GM23338 (cell line): ENCODE results near the gene DACT2. TPM values are rescaled to one million over a fixed set of nuclear protein-coding genes. Genes with fewer than 3 reads are reported as not detected.

Experiments used
- ATAC-seq: fragments of 200-7000 bp; cut with Tn5 transposase; 3 replicates; pipeline ENCODE4 v1.9.1; 2020
- DNase-seq: peaks from one replicate; pipeline ENCODE4 v3.0.0-alpha.2; 2015; ENCODE audit warnings: low spot score
- H2AFZ ChIP-seq: fragments of 200-600 bp; sonication (generic); 2 replicates; pipeline ENCODE4 v1.8.0; 2016; ENCODE audit warnings: antibody characterized with exemption, mild to moderate bottlenecking, moderate library complexity
- H3F3A ChIP-seq: fragments of 200-600 bp; sonication (generic); replicated peaks from 2 replicates; pipeline ENCODE4 v1.8.0; 2017; ENCODE audit warnings: antibody characterized with exemption, mixed run types, low read depth
- H3K27ac ChIP-seq: fragments of 200-600 bp; sonication (generic); 2 replicates; pipeline ENCODE4 v1.6.1; 2016; ENCODE audit warnings: low read depth
- H3K27me3 ChIP-seq: fragments of 200-600 bp; sonication (generic); 2 replicates; pipeline ENCODE4 v1.8.0; 2016; ENCODE audit warnings: mild to moderate bottlenecking, mixed run types, moderate library complexity; ENCODE audit not compliant: insufficient read depth
- H3K36me3 ChIP-seq: fragments of 200-600 bp; sonication (generic); 2 replicates; pipeline ENCODE4 v1.8.0; 2016; ENCODE audit warnings: mild to moderate bottlenecking; ENCODE audit not compliant: insufficient read depth
- H3K4me1 ChIP-seq: fragments of 200-600 bp; sonication (generic); 2 replicates; pipeline ENCODE4 v1.8.0; 2016; ENCODE audit warnings: mild to moderate bottlenecking, moderate library complexity; ENCODE audit not compliant: insufficient read depth
- H3K4me2 ChIP-seq: fragments of 200-600 bp; sonication (generic); 2 replicates; pipeline ENCODE4 v1.7.1; 2017; ENCODE audit warnings: mixed run types
- H3K4me3 ChIP-seq: fragments of 200-600 bp; sonication (generic); 2 replicates; pipeline ENCODE4 v1.6.1; 2016; ENCODE audit warnings: mixed run types
- H3K79me2 ChIP-seq: fragments of 200-600 bp; sonication (generic); replicated peaks from 2 replicates; pipeline ENCODE4 v1.8.0; 2017; ENCODE audit warnings: mild to moderate bottlenecking; ENCODE audit not compliant: insufficient read depth
- H3K9me2 ChIP-seq: fragments of 200-600 bp; sonication (generic); 2 replicates; pipeline ENCODE4 v1.8.0; 2017; ENCODE audit not compliant: insufficient read depth
- H4K20me1 ChIP-seq: fragments of 200-600 bp; sonication (generic); replicated peaks from 2 replicates; pipeline ENCODE4 v1.8.0; 2017; ENCODE audit warnings: mild to moderate bottlenecking; ENCODE audit not compliant: insufficient read depth
- H3K27ac Mint-ChIP-seq: 2 replicates; pipeline ENCODE4 v1.8.0; 2020; ENCODE audit warnings: inconsistent platforms, mild to moderate bottlenecking, moderate library complexity, mixed read lengths
- H3K27me3 Mint-ChIP-seq: 3 replicates; pipeline ENCODE4 v1.8.0; 2022; ENCODE audit warnings: low read depth, mild to moderate bottlenecking, moderate library complexity, mixed read lengths, inconsistent platforms; ENCODE audit not compliant: insufficient read depth, poor library complexity
- H3K36me3 Mint-ChIP-seq: 3 replicates; pipeline ENCODE4 v1.8.0; 2021; ENCODE audit warnings: low read depth, mild to moderate bottlenecking, inconsistent platforms, moderate library complexity, mixed read lengths
- H3K4me1 Mint-ChIP-seq: 3 replicates; pipeline ENCODE4 v1.8.0; 2020; ENCODE audit warnings: mild to moderate bottlenecking, inconsistent platforms, mixed read lengths
- H3K4me3 Mint-ChIP-seq: 3 replicates; pipeline ENCODE4 v1.8.0; 2021; ENCODE audit warnings: moderate library complexity, mild to moderate bottlenecking, inconsistent platforms, mixed read lengths
- H3K9me3 Mint-ChIP-seq: 3 replicates; pipeline ENCODE4 v1.8.0; 2020; ENCODE audit warnings: moderate library complexity, mild to moderate bottlenecking, inconsistent platforms, mixed read lengths
- CREB1 ChIP-seq: fragments of 250-450 bp; sonication (Bioruptor Pico); IDR thresholded peaks from 2 replicates; pipeline ENCODE4 v1.5.0; 2020; ENCODE audit warnings: low read depth, mild to moderate bottlenecking, moderate library complexity
- CTCF ChIP-seq, 2 experiments: fragments of 200-600 bp in 1 of 2; sonication (generic) in 1 of 2; conservative IDR thresholded peaks; 2 replicates each; pipeline versions ENCODE4 v1.5.1 to v1.6.1; 2016 to 2017; ENCODE audit warnings: antibody characterized with exemption in 2 of 2, low read depth in 2 of 2, mild to moderate bottlenecking in 2 of 2, moderate library complexity in 1 of 2
- EZH2 ChIP-seq: fragments of 200-600 bp; sonication (generic); IDR thresholded peaks from one replicate; pipeline ENCODE4 v1.8.0; 2017; ENCODE audit warnings: antibody characterized with exemption, mild to moderate bottlenecking, low read depth; ENCODE audit not compliant: unreplicated experiment
- EZH2phosphoT487 ChIP-seq: fragments of 200-600 bp; sonication (generic); IDR thresholded peaks from one replicate; pipeline ENCODE4 v1.8.1; 2018; ENCODE audit warnings: antibody characterized with exemption; ENCODE audit not compliant: unreplicated experiment
- JUNB ChIP-seq: IDR thresholded peaks from one replicate; pipeline ENCODE4 v1.6.1; 2016; ENCODE audit warnings: antibody characterized with exemption; ENCODE audit not compliant: unreplicated experiment
- STAT1 ChIP-seq: IDR thresholded peaks from one replicate; pipeline ENCODE4 v1.6.1; 2016; ENCODE audit warnings: antibody characterized with exemption; ENCODE audit not compliant: unreplicated experiment
- ZNF331 ChIP-seq: fragments of 250-450 bp; sonication (Bioruptor Pico); IDR thresholded peaks from 2 replicates; pipeline ENCODE4 v1.5.0; 2020; ENCODE audit warnings: low read depth, mild to moderate bottlenecking, moderate library complexity
- polyA plus RNA-seq: library from polyadenylated mRNA; unstranded; fragments of >200 nt; fragmentation: Nextera tagmentation; extraction: Ambion mirVana; gene quantifications from 2 replicates; pipeline ENCODE4 v1.2.1, GENCODE V29; 2016
- total RNA-seq: library from RNA; depleted of rRNA; stranded (reverse); fragments of >200 nt; shearing (Covaris generic); gene quantifications from 2 replicates; pipeline ENCODE4 v1.2.3, GENCODE V29; 2014
- TF ChIP-seq, protein P1 (sequence below): IDR thresholded peaks from 2 replicates; pipeline ENCODE4 v1.6.1; 2016; ENCODE audit warnings: antibody characterized with exemption
- TF ChIP-seq, protein P2 (sequence below): IDR thresholded peaks from one replicate; pipeline ENCODE4 v1.6.1; 2018; ENCODE audit warnings: antibody characterized with exemption; ENCODE audit not compliant: unreplicated experiment
- TF ChIP-seq, protein P3 (sequence below): fragments of 250-450 bp; sonication (Bioruptor Pico); IDR thresholded peaks from 2 replicates; pipeline ENCODE4 v1.5.0; 2020; ENCODE audit warnings: mild to moderate bottlenecking, moderate library complexity

DACT2 gene
- total and polyA plus RNA-seq, 2 experiments from 2014 or later = 1.8 to 10.6 TPM

- TF ChIP-seq, protein P1, sequence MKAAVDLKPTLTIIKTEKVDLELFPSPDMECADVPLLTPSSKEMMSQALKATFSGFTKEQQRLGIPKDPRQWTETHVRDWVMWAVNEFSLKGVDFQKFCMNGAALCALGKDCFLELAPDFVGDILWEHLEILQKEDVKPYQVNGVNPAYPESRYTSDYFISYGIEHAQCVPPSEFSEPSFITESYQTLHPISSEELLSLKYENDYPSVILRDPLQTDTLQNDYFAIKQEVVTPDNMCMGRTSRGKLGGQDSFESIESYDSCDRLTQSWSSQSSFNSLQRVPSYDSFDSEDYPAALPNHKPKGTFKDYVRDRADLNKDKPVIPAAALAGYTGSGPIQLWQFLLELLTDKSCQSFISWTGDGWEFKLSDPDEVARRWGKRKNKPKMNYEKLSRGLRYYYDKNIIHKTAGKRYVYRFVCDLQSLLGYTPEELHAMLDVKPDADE = no peak
- TF ChIP-seq EZH2phosphoT487 = no peak
- no peak for TF ChIP-seq ZNF331 (CRISPR knock-in tag)
- no peak for TF ChIP-seq EZH2
- TF ChIP-seq CREB1 (CRISPR knock-in tag) = no peak
- no peak for TF ChIP-seq CTCF (conservative IDR thresholded peaks at IDR 0.05; ENCODE audit: low read depth in 2 of 2)
Observed at GRCh38 chr6:168258795-168259194, 60.8 kb downstream of the DACT2 start (continued).

DNA sequence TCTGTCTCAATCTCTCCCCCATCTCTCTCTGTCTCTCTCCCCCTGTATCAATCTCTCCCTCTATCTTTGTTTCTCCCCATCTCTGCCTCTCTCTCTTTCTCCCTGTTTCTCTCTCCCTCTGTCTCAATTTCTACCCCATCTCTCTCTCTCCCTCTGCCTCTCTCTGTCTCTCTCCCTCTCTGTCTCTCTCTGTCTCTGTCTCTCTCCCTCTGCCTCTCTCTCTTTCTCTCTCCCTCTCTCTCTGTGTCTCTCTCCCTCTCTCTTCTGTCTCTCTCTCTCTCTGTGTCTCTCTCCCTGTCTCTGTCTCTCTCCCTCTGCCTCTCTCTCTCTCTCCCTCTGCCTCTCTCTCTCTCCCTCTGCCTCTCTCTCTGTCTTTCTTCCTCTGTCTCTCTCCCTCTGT lies 62.6 kb downstream of the DACT2 start:
- no peaks in the 10 kb centered on the region for H3F3A ChIP-seq
- Mint-ChIP-seq H3K36me3 (no peaks in the 10 kb centered on the region), H3K27me3 (peaks cover 8% of the 10 kb centered on the region), H3K27ac (no peak overlapping the region), H3K9me3 (peaks cover 19% of the 10 kb centered on the region), H3K4me3 (no peak overlapping the region), H3K4me1 (peaks cover 2% of the 10 kb centered on the region; the same call in 1 of the 3 replicates)
- H3K27ac ChIP-seq = no peak overlapping the region
- no peaks in the 10 kb centered on the region for H3K36me3 ChIP-seq
- H4K20me1 ChIP-seq = no peaks in the 10 kb centered on the region
- no peak overlapping the region for H3K4me3 ChIP-seq
- H3K4me2 ChIP-seq = no peak overlapping the region
- DNase-seq (no peak), ATAC-seq (no peak)
- H3K9me2 ChIP-seq = 0 out of 2 replicates have a peak, but pooled peaks cover 4% of the 10 kb centered on the region
- H3K27me3 ChIP-seq = no peaks in the 10 kb centered on the region
- H3K79me2 ChIP-seq = no peaks in the 10 kb centered on the region
- no peaks in the 10 kb centered on the region for H3K4me1 ChIP-seq
- TF ChIP-seq, protein P2, sequence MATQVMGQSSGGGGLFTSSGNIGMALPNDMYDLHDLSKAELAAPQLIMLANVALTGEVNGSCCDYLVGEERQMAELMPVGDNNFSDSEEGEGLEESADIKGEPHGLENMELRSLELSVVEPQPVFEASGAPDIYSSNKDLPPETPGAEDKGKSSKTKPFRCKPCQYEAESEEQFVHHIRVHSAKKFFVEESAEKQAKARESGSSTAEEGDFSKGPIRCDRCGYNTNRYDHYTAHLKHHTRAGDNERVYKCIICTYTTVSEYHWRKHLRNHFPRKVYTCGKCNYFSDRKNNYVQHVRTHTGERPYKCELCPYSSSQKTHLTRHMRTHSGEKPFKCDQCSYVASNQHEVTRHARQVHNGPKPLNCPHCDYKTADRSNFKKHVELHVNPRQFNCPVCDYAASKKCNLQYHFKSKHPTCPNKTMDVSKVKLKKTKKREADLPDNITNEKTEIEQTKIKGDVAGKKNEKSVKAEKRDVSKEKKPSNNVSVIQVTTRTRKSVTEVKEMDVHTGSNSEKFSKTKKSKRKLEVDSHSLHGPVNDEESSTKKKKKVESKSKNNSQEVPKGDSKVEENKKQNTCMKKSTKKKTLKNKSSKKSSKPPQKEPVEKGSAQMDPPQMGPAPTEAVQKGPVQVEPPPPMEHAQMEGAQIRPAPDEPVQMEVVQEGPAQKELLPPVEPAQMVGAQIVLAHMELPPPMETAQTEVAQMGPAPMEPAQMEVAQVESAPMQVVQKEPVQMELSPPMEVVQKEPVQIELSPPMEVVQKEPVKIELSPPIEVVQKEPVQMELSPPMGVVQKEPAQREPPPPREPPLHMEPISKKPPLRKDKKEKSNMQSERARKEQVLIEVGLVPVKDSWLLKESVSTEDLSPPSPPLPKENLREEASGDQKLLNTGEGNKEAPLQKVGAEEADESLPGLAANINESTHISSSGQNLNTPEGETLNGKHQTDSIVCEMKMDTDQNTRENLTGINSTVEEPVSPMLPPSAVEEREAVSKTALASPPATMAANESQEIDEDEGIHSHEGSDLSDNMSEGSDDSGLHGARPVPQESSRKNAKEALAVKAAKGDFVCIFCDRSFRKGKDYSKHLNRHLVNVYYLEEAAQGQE = no peak
- TF ChIP-seq JUNB = no peak
- no peak for TF ChIP-seq STAT1
- TF ChIP-seq, protein P3, sequence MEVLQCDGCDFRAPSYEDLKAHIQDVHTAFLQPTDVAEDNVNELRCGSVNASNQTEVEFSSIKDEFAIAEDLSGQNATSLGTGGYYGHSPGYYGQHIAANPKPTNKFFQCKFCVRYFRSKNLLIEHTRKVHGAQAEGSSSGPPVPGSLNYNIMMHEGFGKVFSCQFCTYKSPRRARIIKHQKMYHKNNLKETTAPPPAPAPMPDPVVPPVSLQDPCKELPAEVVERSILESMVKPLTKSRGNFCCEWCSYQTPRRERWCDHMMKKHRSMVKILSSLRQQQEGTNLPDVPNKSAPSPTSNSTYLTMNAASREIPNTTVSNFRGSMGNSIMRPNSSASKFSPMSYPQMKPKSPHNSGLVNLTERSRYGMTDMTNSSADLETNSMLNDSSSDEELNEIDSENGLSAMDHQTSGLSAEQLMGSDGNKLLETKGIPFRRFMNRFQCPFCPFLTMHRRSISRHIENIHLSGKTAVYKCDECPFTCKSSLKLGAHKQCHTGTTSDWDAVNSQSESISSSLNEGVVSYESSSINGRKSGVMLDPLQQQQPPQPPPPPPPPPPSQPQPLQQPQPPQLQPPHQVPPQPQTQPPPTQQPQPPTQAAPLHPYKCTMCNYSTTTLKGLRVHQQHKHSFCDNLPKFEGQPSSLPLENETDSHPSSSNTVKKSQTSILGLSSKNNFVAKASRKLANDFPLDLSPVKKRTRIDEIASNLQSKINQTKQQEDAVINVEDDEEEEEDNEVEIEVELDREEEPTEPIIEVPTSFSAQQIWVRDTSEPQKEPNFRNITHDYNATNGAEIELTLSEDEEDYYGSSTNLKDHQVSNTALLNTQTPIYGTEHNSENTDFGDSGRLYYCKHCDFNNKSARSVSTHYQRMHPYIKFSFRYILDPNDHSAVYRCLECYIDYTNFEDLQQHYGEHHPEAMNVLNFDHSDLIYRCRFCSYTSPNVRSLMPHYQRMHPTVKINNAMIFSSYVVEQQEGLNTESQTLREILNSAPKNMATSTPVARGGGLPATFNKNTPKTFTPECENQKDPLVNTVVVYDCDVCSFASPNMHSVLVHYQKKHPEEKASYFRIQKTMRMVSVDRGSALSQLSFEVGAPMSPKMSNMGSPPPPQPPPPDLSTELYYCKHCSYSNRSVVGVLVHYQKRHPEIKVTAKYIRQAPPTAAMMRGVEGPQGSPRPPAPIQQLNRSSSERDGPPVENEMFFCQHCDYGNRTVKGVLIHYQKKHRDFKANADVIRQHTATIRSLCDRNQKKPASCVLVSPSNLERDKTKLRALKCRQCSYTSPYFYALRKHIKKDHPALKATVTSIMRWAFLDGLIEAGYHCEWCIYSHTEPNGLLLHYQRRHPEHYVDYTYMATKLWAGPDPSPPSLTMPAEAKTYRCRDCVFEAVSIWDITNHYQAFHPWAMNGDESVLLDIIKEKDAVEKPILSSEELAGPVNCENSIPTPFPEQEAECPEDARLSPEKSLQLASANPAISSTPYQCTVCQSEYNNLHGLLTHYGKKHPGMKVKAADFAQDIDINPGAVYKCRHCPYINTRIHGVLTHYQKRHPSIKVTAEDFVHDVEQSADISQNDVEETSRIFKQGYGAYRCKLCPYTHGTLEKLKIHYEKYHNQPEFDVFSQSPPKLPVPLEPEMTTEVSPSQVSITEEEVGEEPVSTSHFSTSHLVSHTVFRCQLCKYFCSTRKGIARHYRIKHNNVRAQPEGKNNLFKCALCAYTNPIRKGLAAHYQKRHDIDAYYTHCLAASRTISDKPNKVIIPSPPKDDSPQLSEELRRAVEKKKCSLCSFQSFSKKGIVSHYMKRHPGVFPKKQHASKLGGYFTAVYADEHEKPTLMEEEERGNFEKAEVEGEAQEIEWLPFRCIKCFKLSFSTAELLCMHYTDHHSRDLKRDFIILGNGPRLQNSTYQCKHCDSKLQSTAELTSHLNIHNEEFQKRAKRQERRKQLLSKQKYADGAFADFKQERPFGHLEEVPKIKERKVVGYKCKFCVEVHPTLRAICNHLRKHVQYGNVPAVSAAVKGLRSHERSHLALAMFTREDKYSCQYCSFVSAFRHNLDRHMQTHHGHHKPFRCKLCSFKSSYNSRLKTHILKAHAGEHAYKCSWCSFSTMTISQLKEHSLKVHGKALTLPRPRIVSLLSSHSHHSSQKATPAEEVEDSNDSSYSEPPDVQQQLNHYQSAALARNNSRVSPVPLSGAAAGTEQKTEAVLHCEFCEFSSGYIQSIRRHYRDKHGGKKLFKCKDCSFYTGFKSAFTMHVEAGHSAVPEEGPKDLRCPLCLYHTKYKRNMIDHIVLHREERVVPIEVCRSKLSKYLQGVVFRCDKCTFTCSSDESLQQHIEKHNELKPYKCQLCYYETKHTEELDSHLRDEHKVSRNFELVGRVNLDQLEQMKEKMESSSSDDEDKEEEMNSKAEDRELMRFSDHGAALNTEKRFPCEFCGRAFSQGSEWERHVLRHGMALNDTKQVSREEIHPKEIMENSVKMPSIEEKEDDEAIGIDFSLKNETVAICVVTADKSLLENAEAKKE (CRISPR knock-in tag) = no peak
- TF ChIP-seq CTCF (conservative IDR thresholded peaks at IDR 0.05; ENCODE audit: low read depth in 2 of 2) = no peak
- no peak for TF ChIP-seq ZNF331 (CRISPR knock-in tag)
- no peak overlapping the region for H2AFZ ChIP-seq
